SK-N-MC (cell line): ENCODE results near the gene CDH23.

Source experiments
- EZH2 ChIP-seq: fragments of 200-600 bp; sonication (generic); IDR thresholded peaks from one replicate; pipeline ENCODE4 v1.6.1; 2017; ENCODE audit warnings: antibody characterized with exemption
- POLR2AphosphoS5 ChIP-seq: IDR thresholded peaks from 2 replicates; pipeline ENCODE4 v1.6.1; 2012; ENCODE audit warnings: mild to moderate bottlenecking, low read depth, low read length, borderline replicate concordance

DNA sequence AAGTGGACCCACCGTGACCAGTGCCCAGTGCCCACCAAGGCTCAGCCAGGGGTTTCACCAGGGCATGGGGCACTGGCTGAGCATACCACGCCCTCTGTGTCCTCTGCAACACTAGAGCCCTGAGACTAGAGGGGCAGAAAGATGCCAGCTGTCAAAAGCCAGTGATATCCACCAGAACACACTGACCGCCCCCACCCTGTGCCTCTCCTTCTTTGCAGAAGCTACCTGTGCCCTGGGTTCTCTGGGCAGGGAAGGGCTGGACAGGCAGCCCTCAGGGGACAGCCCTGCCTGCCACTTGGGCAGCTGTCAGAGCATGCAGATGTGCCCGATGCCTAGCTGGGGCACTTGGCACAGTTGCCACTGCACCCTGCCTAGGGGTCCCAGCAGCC, 376.1 kb downstream of the CDH23 start:
- no peak for TF ChIP-seq EZH2
- no peak for TF ChIP-seq POLR2AphosphoS5
